Panc1 (cell line): Measurements from ENCODE around the gene SPINDOC. TPM values are rescaled to one million over a fixed set of nuclear protein-coding genes. Genes with fewer than 3 reads are reported as not detected.
"Not testable (repeated sequence)": the region's sequence is repeated elsewhere in the genome, so short reads cannot be mapped to it uniquely, and the experiment has no call there.

ENCODE experiments used
- ATAC-seq: fragments of 200-7000 bp; cut with Tn5 transposase; 2 replicates; pipeline ENCODE4 v1.9.1; 2020; ENCODE audit warnings: mild to moderate bottlenecking, moderate library complexity
- BruUV-seq: library from RNA; stranded (reverse); fragments of 400-500 nt; replicated peaks from 2 replicates; lab custom pipeline; 2021; lab: Mats Ljungman, UMichigan
- CTCF ChIA-PET: fragments of 300-600 bp; sonication (Branson Sonifier 250); formaldehyde crosslinking; loops from one replicate; lab custom pipeline; 2022; ENCODE audit warnings: antibody characterized with exemption; lab: Charles Lee
- POLR2A ChIA-PET: fragments of 300-600 bp; sonication (Branson Sonifier 250); formaldehyde crosslinking; loops from one replicate; lab custom pipeline; 2022; ENCODE audit warnings: antibody characterized with exemption; lab: Charles Lee
- DNase-seq: peaks from one replicate; pipeline ENCODE4 v3.0.0-alpha.2; 2010; ENCODE audit warnings: low read depth, low spot score
- H3K27ac ChIP-seq: 2 replicates; pipeline ENCODE4 v1.5.1; 2011; ENCODE audit warnings: mild to moderate bottlenecking, low read length, inconsistent platforms
- H3K27me3 ChIP-seq: fragments of 200-500 bp; sonication (Bioruptor generic); 2 replicates; pipeline ENCODE4 v1.6.0; 2014; ENCODE audit warnings: low read length, inconsistent platforms; ENCODE audit not compliant: control insufficient read depth, insufficient read depth
- H3K36me3 ChIP-seq: fragments of 200-500 bp; sonication (Bioruptor generic); 2 replicates; pipeline ENCODE4 v1.5.1; 2014; ENCODE audit warnings: inconsistent platforms, mild to moderate bottlenecking, low read length, moderate library complexity; ENCODE audit not compliant: control insufficient read depth, insufficient read depth
- H3K4me1 ChIP-seq: 2 replicates; pipeline ENCODE4 v1.5.1; 2011; ENCODE audit warnings: inconsistent platforms, mild to moderate bottlenecking, low read length, moderate library complexity; ENCODE audit not compliant: control insufficient read depth, insufficient read depth
- H3K4me3 ChIP-seq, 2 experiments: 2 replicates each; pipeline ENCODE4 v1.5.1; 2011 to 2012; ENCODE audit warnings: low read depth in 2 of 2, low read length in 2 of 2, mild to moderate bottlenecking in 2 of 2, inconsistent platforms in 1 of 2, moderate library complexity in 1 of 2
- H3K9me3 ChIP-seq: fragments of 200-500 bp; sonication (Bioruptor generic); 2 replicates; pipeline ENCODE4 v1.5.1; 2014; ENCODE audit warnings: low read depth, mild to moderate bottlenecking, inconsistent platforms, low read length, moderate library complexity; ENCODE audit not compliant: control insufficient read depth, insufficient read depth
- POLR2AphosphoS5 ChIP-seq: IDR thresholded peaks from 2 replicates; pipeline ENCODE4 v1.6.1; 2012; ENCODE audit warnings: mild to moderate bottlenecking, low read depth, low read length, moderate library complexity
- SIN3A ChIP-seq: IDR thresholded peaks from 2 replicates; pipeline ENCODE4 v1.6.1; 2012; ENCODE audit warnings: low read depth, mild to moderate bottlenecking, low read length, moderate library complexity, borderline replicate concordance; ENCODE audit not compliant: insufficient read depth
- TCF7L2 ChIP-seq: IDR thresholded peaks from 2 replicates; pipeline ENCODE4 v1.6.1; 2011; ENCODE audit warnings: mild to moderate bottlenecking, low read depth, low read length, inconsistent platforms
- in situ Hi-C: cut with HindIII; loops from 2 replicates; pipeline ENCODE4 v1.10.0; 2016; ENCODE audit warnings: low sequenced_read_pairs, low pct_unique_long_range_greater_than_20kb
- intact Hi-C: fragments of 100-400 bp; cut with micrococcal nuclease; formaldehyde crosslinking; loops from one replicate; pipeline ENCODE4 v1.10.0; 2022; ENCODE audit not compliant: unreplicated experiment
- total RNA-seq: library from RNA; stranded (reverse); gene quantifications from one replicate; pipeline ENCODE4 v1.2.1, GENCODE V29; 2021; ENCODE audit not compliant: unreplicated experiment
- TF ChIP-seq, protein P1 (sequence below): fragments of 450-650 bp; IDR thresholded peaks from 2 replicates; pipeline ENCODE4 v1.5.1; 2017; ENCODE audit warnings: mild to moderate bottlenecking
- TF ChIP-seq, protein P2 (sequence below), 2 experiments: IDR thresholded peaks; 2 replicates each; pipeline ENCODE4 v1.6.1; 2011 to 2012; ENCODE audit warnings: low read depth in 2 of 2, control low read depth in 1 of 2, low read length in 1 of 2, mild to moderate bottlenecking in 1 of 2, moderate library complexity in 1 of 2; ENCODE audit not compliant: insufficient read depth in 1 of 2

The SPINDOC gene
- total RNA-seq, 1 experiment from 2014 or later = 59.1 TPM

DNA sequence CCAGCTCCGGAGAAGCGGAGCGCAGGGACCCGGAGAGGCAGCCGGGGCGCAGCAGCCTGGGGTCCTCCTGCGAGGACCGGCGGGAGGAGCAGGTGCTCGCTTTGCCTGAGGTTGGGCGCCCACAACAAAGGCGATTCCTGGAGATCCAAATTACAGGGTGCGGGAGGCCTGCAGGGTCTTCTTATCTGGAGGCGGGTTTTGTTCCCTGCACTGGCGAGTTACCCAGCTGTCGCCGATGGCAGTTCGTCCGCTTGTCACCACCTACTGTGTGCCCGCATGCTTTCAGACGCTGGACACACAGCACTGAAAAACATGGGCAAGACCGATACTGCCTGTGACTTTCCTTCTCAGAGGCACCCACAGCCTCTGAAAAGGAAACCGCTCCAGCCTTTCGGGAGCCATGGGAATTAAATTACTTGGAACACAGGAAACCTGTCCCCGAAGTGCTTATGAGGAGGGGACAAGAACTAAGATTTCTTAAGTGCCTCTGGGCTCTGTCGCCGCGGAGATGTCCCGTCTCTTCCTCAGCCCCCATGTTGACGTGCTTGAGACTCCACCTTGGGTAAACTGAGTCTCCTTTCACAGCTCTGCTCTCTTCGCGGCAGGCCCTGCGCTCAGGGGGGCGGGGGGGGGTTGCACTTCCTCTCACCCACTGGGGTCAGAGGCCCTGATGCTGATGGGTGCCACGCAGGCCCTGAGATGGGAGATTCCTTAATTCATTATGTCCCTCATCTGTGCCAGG, 43.4 kb upstream of the SPINDOC start:
- H3K4me3 ChIP-seq = peak overlapping the region; percentile 57 to 85
- H3K27me3 ChIP-seq = no peaks in the 10 kb centered on the region
- BruUV-seq = no TSS peak
- H3K4me1 ChIP-seq = peaks cover 15% of the 10 kb centered on the region
- DNase-seq (no peak), ATAC-seq (no peak)
- in situ Hi-C loops = no loop called here
- peaks cover 4% of the 10 kb centered on the region; the same call in 1 of the 2 replicates for H3K36me3 ChIP-seq
- H3K9me3 ChIP-seq = no peaks in the 10 kb centered on the region
- peak overlapping the region; percentile 68 for H3K27ac ChIP-seq
- TF ChIP-seq, protein P1, sequence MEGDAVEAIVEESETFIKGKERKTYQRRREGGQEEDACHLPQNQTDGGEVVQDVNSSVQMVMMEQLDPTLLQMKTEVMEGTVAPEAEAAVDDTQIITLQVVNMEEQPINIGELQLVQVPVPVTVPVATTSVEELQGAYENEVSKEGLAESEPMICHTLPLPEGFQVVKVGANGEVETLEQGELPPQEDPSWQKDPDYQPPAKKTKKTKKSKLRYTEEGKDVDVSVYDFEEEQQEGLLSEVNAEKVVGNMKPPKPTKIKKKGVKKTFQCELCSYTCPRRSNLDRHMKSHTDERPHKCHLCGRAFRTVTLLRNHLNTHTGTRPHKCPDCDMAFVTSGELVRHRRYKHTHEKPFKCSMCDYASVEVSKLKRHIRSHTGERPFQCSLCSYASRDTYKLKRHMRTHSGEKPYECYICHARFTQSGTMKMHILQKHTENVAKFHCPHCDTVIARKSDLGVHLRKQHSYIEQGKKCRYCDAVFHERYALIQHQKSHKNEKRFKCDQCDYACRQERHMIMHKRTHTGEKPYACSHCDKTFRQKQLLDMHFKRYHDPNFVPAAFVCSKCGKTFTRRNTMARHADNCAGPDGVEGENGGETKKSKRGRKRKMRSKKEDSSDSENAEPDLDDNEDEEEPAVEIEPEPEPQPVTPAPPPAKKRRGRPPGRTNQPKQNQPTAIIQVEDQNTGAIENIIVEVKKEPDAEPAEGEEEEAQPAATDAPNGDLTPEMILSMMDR = no peak
- TF ChIP-seq POLR2AphosphoS5 (no peak), SIN3A (no peak), TCF7L2 (no peak)
- intact Hi-C loops = loop anchor here (10.0 kb wide), 1 partner anchor 65 kb away; the partner anchor contains the start of gene MARK2
- ChIA-PET CTCF (interaction anchor here (0.6 kb wide), 1 partner anchor 42 kb away, joined by 7 read pairs; no protein-coding TSS in a partner anchor), POLR2A (interaction anchor here (0.7 kb wide), 1 partner anchor 106 kb away, joined by 4 read pairs; no protein-coding TSS in a partner anchor)

DNA sequence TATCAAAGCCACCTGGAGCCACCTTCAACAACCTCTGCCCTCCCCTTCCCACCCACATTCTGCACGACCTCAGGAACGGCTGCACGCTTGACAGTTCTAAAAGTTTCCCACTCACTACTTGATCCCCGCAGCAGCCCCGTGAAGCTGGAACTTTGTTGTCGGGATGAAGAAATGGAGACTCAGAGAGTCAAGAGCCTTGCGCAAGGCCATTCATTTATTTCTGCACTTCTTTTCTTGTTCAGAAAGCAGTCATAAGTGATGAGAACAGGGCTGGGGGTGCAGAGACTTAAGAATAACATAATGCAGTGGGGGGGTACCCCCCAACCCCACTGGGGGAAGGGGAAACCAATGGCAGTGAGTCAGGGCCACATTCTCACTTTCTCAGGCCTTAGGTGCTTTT, 42.5 kb upstream of the SPINDOC start:
- H3K27me3 ChIP-seq = no peaks in the 10 kb centered on the region
- CTCF ChIA-PET = no interaction called here
- H3K9me3 ChIP-seq = no peaks in the 10 kb centered on the region
- DNase-seq = no peak
- ATAC-seq = no peak
- POLR2A ChIA-PET = interaction anchor here (0.7 kb wide), 1 partner anchor 105 kb away, joined by 4 read pairs; no protein-coding TSS in a partner anchor
- H3K36me3 ChIP-seq = peaks cover 4% of the 10 kb centered on the region; the same call in 1 of the 2 replicates
- no peak overlapping the region for H3K27ac ChIP-seq
- no TSS peak for BruUV-seq
- TF ChIP-seq POLR2AphosphoS5 (no peak), SIN3A (no peak), TCF7L2 (no peak)
- TF ChIP-seq, protein P1 = no peak
- TF ChIP-seq, protein P2, sequence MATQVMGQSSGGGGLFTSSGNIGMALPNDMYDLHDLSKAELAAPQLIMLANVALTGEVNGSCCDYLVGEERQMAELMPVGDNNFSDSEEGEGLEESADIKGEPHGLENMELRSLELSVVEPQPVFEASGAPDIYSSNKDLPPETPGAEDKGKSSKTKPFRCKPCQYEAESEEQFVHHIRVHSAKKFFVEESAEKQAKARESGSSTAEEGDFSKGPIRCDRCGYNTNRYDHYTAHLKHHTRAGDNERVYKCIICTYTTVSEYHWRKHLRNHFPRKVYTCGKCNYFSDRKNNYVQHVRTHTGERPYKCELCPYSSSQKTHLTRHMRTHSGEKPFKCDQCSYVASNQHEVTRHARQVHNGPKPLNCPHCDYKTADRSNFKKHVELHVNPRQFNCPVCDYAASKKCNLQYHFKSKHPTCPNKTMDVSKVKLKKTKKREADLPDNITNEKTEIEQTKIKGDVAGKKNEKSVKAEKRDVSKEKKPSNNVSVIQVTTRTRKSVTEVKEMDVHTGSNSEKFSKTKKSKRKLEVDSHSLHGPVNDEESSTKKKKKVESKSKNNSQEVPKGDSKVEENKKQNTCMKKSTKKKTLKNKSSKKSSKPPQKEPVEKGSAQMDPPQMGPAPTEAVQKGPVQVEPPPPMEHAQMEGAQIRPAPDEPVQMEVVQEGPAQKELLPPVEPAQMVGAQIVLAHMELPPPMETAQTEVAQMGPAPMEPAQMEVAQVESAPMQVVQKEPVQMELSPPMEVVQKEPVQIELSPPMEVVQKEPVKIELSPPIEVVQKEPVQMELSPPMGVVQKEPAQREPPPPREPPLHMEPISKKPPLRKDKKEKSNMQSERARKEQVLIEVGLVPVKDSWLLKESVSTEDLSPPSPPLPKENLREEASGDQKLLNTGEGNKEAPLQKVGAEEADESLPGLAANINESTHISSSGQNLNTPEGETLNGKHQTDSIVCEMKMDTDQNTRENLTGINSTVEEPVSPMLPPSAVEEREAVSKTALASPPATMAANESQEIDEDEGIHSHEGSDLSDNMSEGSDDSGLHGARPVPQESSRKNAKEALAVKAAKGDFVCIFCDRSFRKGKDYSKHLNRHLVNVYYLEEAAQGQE (IDR thresholded peaks at IDR 0.05; ENCODE audit: insufficient read depth in 1 of 2, low read depth in 2 of 2, low read length in 1 of 2) = no peak
- no peak overlapping the region for H3K4me3 ChIP-seq
- peaks cover 15% of the 10 kb centered on the region for H3K4me1 ChIP-seq
- intact Hi-C loops = no loop called here
- in situ Hi-C loops = no loop called here

DNA sequence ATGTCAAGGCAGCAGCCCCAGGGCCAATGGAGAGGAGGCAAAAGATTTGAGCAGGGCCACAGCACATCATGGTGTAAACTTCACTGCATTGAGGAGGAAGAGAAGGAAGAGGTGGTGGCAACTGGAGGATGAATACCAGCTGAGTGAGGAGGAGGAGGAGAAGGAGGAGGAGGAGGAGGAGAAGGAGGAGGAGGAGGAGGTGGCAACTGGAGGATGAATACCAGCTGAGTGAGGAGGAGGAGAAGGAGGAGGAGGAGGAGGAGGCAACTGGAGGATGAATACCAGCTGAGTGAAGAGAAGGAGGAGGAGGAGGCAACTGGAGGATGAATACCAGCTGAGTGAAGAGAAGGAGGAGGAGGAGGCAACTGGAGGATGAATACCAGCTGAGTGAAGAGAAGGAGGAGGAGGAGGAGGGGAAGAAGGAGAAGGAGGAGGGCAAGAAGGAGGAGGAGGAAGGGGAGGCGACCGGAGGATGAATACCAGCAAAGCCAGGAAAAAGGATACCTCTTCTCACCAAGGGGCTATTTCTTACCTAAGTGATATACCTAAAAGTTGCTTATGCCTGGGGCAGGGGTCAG, 41.4 kb upstream of the SPINDOC start:
- H3K9me3 ChIP-seq, H3K36me3 ChIP-seq, DNase-seq, H3K27me3 ChIP-seq, intact Hi-C loops, in situ Hi-C loops, ATAC-seq, POLR2A ChIA-PET, CTCF ChIA-PET, H3K4me3 ChIP-seq, BruUV-seq, H3K27ac ChIP-seq: not testable (repeated sequence)
- peaks cover 12% of the 10 kb centered on the region for H3K4me1 ChIP-seq
